PC-9 (cell line): ENCODE results near the gene CHD1. TPM values are rescaled to one million over a fixed set of nuclear protein-coding genes. Genes with fewer than 3 reads are reported as not detected.

ENCODE experiments used
- BruUV-seq: library from RNA; stranded (reverse); fragments of 400-500 nt; replicated peaks from 2 replicates; lab custom pipeline; 2021; lab: Mats Ljungman, UMichigan
- CTCF ChIA-PET: fragments of 300-600 bp; sonication (Branson Sonifier 250); formaldehyde crosslinking; loops from one replicate; lab custom pipeline; 2022; ENCODE audit warnings: antibody characterized with exemption; lab: Charles Lee
- POLR2A ChIA-PET: fragments of 300-600 bp; sonication (Branson Sonifier 250); formaldehyde crosslinking; loops from one replicate; lab custom pipeline; 2022; ENCODE audit warnings: antibody characterized with exemption; ENCODE audit not compliant: unreplicated experiment; lab: Charles Lee
- DNase-seq, 2 experiments: peaks; one replicate each; pipeline versions ENCODE4 v3.0.0 to v3.0.0-alpha.2; 2015 to 2022; ENCODE audit warnings: mixed read lengths in 1 of 2
- H2AFZ ChIP-seq: fragments of 200-600 bp; sonication (generic); 2 replicates; pipeline ENCODE4 v1.8.1; 2017; ENCODE audit warnings: antibody characterized with exemption
- H3F3A ChIP-seq: fragments of 200-600 bp; sonication (generic); 2 replicates; pipeline ENCODE4 v1.8.1; 2017; ENCODE audit warnings: antibody characterized with exemption, mild to moderate bottlenecking, low read depth; ENCODE audit not compliant: insufficient read depth
- H3K27ac ChIP-seq: fragments of 200-600 bp; sonication (generic); 2 replicates; pipeline ENCODE4 v1.6.1; 2016; ENCODE audit warnings: mixed run types
- H3K27me3 ChIP-seq: fragments of 200-600 bp; sonication (generic); 2 replicates; pipeline ENCODE4 v1.6.1; 2016; ENCODE audit warnings: low read depth, mixed run types; ENCODE audit not compliant: insufficient read depth
- H3K36me3 ChIP-seq: fragments of 200-600 bp; sonication (generic); 2 replicates; pipeline ENCODE4 v1.6.1; 2016; ENCODE audit warnings: low read depth, mixed run types
- H3K4me1 ChIP-seq: fragments of 200-600 bp; sonication (generic); replicated peaks from 2 replicates; pipeline ENCODE4 v1.6.1; 2016; ENCODE audit warnings: mixed run types; ENCODE audit not compliant: insufficient read depth
- H3K4me2 ChIP-seq: fragments of 200-600 bp; sonication (generic); 2 replicates; pipeline ENCODE4 v1.6.1; 2017; ENCODE audit warnings: mixed run types
- H3K4me3 ChIP-seq: fragments of 200-600 bp; sonication (generic); 2 replicates; pipeline ENCODE4 v1.6.1; 2016; ENCODE audit warnings: mixed run types
- H3K79me2 ChIP-seq: fragments of 200-600 bp; sonication (generic); 2 replicates; pipeline ENCODE4 v1.6.1; 2017; ENCODE audit warnings: low read depth, mixed run types
- H3K9me2 ChIP-seq: fragments of 200-600 bp; sonication (generic); 2 replicates; pipeline ENCODE4 v1.8.1; 2017; ENCODE audit warnings: mild to moderate bottlenecking; ENCODE audit not compliant: insufficient read depth
- H3K9me3 ChIP-seq: fragments of 200-600 bp; sonication (generic); 2 replicates; pipeline ENCODE4 v1.8.1; 2016; ENCODE audit warnings: low read depth; ENCODE audit not compliant: insufficient read depth
- H4K20me1 ChIP-seq: fragments of 200-600 bp; sonication (generic); 2 replicates; pipeline ENCODE4 v1.8.1; 2017; ENCODE audit not compliant: insufficient read depth
- EZH2 ChIP-seq: fragments of 200-600 bp; sonication (generic); IDR thresholded peaks from 2 replicates; pipeline ENCODE4 v1.8.0; 2017; ENCODE audit warnings: antibody characterized with exemption, low read depth
- intact Hi-C: fragments of 100-400 bp; cut with micrococcal nuclease; formaldehyde crosslinking; loops from one replicate; pipeline ENCODE4 v1.10.0; 2022; ENCODE audit not compliant: unreplicated experiment
- total RNA-seq: library from RNA; stranded (reverse); gene quantifications from 2 replicates; pipeline ENCODE4 v1.2.3, GENCODE V29; 2021
- TF ChIP-seq, protein P1 (sequence below): fragments of 200-600 bp; sonication (generic); conservative IDR thresholded peaks from 2 replicates; pipeline ENCODE4 v1.6.1; 2017; ENCODE audit warnings: mixed run types, antibody characterized with exemption, mild to moderate bottlenecking, moderate library complexity

Gene CHD1
- total RNA-seq, 1 experiment from 2014 or later: 30.5 TPM

DNA sequence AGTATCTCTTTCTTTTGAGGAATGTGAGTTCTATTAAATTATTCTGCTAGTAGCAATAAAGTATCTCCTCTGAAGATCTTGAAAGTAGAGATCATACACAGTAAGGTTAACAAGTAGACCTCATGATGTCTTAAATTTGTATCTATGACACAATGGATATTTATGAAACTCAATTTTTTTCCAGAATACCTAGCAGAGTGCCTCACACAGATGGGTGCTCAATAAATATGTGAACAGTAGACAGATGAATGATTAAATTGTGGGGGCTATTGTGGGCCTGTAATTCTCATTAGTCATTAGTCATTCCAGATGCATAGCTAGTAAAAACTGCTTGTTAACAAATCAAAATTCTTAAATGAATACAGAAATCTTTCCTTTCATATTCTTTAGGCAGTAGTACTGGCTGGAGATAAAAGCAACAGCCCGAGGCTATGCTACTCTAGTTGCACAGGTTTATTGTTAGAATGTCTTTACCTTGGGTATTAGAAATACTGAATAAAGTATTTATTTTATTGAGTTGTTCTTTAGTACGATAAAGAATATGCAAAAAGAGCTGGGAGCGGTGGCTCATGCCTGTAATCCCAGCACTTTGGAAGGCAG lies 22.0 kb downstream of the CHD1 start:
- DNase-seq: no peak
- no TSS peak for BruUV-seq

DNA sequence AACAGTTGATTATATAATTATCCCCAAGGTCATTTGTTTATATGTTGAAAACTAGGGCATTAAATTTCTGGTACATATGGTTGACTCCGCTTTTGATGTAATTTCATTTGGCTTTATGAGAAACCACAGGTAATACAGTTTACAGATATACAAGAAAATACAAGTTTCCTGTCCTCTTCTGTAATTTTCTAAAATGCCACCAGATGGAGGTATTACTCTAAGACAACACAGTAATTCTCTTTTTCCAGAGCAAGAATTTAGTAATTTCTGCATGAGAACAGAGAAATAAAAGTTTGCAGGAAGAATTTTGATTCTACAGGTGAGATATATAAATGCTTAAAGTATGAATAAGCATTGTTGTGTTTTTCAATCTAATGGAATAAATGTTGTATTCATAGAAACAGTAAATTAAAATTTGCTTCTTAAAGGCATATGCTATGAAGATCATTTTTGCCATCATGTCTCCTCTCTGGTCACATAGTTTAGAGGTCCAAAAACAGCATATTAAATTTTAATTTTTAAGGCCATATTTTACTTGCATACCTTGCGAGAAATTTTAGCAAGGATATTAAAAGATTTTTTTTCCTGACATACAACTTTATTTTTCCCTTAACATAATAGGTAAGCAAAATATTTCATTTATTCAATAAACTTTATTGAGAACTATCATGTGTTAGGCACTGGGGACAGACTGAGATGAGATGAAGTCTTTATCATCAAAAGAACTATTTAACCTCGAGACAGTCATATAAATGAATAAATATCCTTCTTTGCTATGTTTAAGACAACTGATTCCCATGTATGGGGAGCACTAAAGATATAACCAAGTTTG lies 22.7 kb downstream of the CHD1 start:
- CTCF ChIA-PET: no interaction called here
- Histone ChIP-seq H3K79me2 (peaks cover 76% of the 10 kb centered on the region), H3F3A (peaks cover 43% of the 10 kb centered on the region; the same call in 1 of the 2 replicates), H3K9me2 (no peaks in the 10 kb centered on the region), H3K4me3 (no peak overlapping the region), H3K36me3 (peaks cover 36% of the 10 kb centered on the region), H3K27ac (no peak overlapping the region), H3K4me2 (no peak overlapping the region), H3K9me3 (no peaks in the 10 kb centered on the region), H4K20me1 (peaks cover 35% of the 10 kb centered on the region), H3K4me1 (0 out of 2 replicates have a peak, but pooled peaks cover 6% of the 10 kb centered on the region), H2AFZ (no peak overlapping the region), H3K27me3 (no peaks in the 10 kb centered on the region)
- TF ChIP-seq, protein P1, sequence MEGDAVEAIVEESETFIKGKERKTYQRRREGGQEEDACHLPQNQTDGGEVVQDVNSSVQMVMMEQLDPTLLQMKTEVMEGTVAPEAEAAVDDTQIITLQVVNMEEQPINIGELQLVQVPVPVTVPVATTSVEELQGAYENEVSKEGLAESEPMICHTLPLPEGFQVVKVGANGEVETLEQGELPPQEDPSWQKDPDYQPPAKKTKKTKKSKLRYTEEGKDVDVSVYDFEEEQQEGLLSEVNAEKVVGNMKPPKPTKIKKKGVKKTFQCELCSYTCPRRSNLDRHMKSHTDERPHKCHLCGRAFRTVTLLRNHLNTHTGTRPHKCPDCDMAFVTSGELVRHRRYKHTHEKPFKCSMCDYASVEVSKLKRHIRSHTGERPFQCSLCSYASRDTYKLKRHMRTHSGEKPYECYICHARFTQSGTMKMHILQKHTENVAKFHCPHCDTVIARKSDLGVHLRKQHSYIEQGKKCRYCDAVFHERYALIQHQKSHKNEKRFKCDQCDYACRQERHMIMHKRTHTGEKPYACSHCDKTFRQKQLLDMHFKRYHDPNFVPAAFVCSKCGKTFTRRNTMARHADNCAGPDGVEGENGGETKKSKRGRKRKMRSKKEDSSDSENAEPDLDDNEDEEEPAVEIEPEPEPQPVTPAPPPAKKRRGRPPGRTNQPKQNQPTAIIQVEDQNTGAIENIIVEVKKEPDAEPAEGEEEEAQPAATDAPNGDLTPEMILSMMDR: peak; percentile 90
- TF ChIP-seq EZH2: no peak
- DNase-seq: no peak
- POLR2A ChIA-PET: no interaction called here
- intact Hi-C loops: loop anchor here (1.0 kb wide), 2 partner anchors 126 to 154 kb away; no protein-coding TSS in a partner anchor
- no TSS peak for BruUV-seq

More for the DNA sequence above, 22.0 kb downstream of the CHD1 start:
- ChIA-PET CTCF (interaction anchor here (1.5 kb wide), 1 partner anchor 154 kb away, joined by 3 read pairs; no protein-coding TSS in a partner anchor), POLR2A (no interaction called here)
- Histone ChIP-seq H3K27ac (no peak overlapping the region), H3K36me3 (peaks cover 34% of the 10 kb centered on the region), H3F3A (peaks cover 41% of the 10 kb centered on the region; the same call in 1 of the 2 replicates), H2AFZ (no peak overlapping the region), H4K20me1 (peaks cover 42% of the 10 kb centered on the region), H3K4me1 (0 out of 2 replicates have a peak, but pooled peaks cover 6% of the 10 kb centered on the region), H3K79me2 (peaks cover 81% of the 10 kb centered on the region), H3K9me2 (no peaks in the 10 kb centered on the region), H3K4me3 (no peak overlapping the region), H3K4me2 (no peak overlapping the region), H3K9me3 (no peaks in the 10 kb centered on the region), H3K27me3 (no peaks in the 10 kb centered on the region)
- intact Hi-C loops: loop anchor here (1.0 kb wide), 2 partner anchors 125 to 153 kb away; no protein-coding TSS in a partner anchor
- no peak for TF ChIP-seq EZH2
- TF ChIP-seq, protein P1: no peak

DNA sequence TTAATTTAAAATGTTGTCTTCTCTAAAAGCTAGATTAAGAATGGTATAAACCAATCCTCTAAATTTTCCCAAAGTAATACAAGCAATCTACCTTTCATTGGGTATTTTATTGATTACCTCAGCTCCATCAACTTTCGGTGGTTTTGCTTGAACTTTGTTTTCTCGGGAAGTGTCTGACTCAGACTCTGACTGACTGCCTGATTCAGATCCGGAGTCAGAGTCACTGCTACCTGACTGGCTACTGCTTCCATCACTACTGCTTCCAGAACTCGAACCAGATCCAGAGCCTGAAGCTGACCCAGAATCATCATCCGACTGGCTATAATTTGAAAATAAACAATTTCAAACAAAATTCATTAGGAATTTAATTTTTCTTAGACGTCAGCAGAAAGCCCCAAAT lies 24.0 kb downstream of the CHD1 start:
- intact Hi-C loops: no loop called here
- CTCF ChIA-PET: no interaction called here
- POLR2A ChIA-PET: no interaction called here
- Histone ChIP-seq H3K36me3 (peaks cover 45% of the 10 kb centered on the region), H3K4me1 (0 out of 2 replicates have a peak, but pooled peaks cover 6% of the 10 kb centered on the region), H2AFZ (no peak overlapping the region), H3K9me3 (no peaks in the 10 kb centered on the region), H3F3A (peaks cover 35% of the 10 kb centered on the region; the same call in 1 of the 2 replicates), H3K27me3 (no peaks in the 10 kb centered on the region), H3K79me2 (peaks cover 64% of the 10 kb centered on the region), H4K20me1 (peaks cover 28% of the 10 kb centered on the region), H3K9me2 (no peaks in the 10 kb centered on the region), H3K4me2 (no peak overlapping the region), H3K27ac (no peak overlapping the region), H3K4me3 (no peak overlapping the region)
- BruUV-seq: no TSS peak
- DNase-seq: no peak
- TF ChIP-seq, protein P1: no peak
- TF ChIP-seq EZH2: no peak
